ENCODE data around the gene PNP. TPM values are rescaled to one million over a fixed set of nuclear protein-coding genes. Genes with fewer than 3 reads are reported as not detected.
A peak's percentile ranks its signal among the peaks of the same experiment; 100 is the strongest.

Gene PNP
- total and polyA plus RNA-seq, 4 donors = 21.9 to 56.5 (median 50.1) TPM

- Histone ChIP-seq H3K27ac (ENCODE audit: low read depth in 1 of 2, low read length in 2 of 2) (peak overlapping the region in 1 of 2 donors; percentile 50), H3K4me3 (ENCODE audit: low read length in 2 of 2) (peak overlapping the region; percentile 77 to 83), H3K9me3 (ENCODE audit: control insufficient read depth, low read length) (no peaks in the 10 kb centered on the region), H3K4me1 (ENCODE audit: control insufficient read depth in 1 of 2, insufficient read depth in 2 of 2, low read length in 2 of 2) (no peaks in the 10 kb centered on the region), H3K27me3 (ENCODE audit: control insufficient read depth in 1 of 2, insufficient read depth in 2 of 2, low read length in 1 of 2) (no peaks in the 10 kb centered on the region), H3K36me3 (ENCODE audit: control insufficient read depth in 1 of 2, insufficient read depth in 2 of 2, low read length in 1 of 2) (peaks cover 0 to 6% of the 10 kb centered on the region in 2 donors)
- DNase-seq = no peak
- WGBS, 2 donors = 6 to 8% methylated on average over 29 to 32 of the region's 32 CpGs
- no peak for ATAC-seq (ENCODE audit: low FRiP score)
- intact Hi-C loops (cut with DNase I) = loop anchor here (2.0 to 10.0 kb wide), 3 partner anchors 116 to 224 kb away; partner anchors contain the start of genes RNASE4 (in 2 of the 2) and PARP2 (in 1 of the 2)
Measured at GRCh38 chr14:20460458-20461224, 8.6 kb upstream of the PNP start.

GRCh38 chr14:20461225-20462141, 7.7 kb upstream of the PNP start, which contains the start of gene PIP4P1:
Gene PIP4P1, minus strand, starts transcription at chr14:20461434. Its CDS starts 109 bp downstream, at chr14:20461325.
- H3K9me3 ChIP-seq (ENCODE audit: control insufficient read depth, low read length) = no peaks in the 10 kb centered on the region
- ATAC-seq (ENCODE audit: low FRiP score) (peak; percentile 99), DNase-seq (peak; percentile 99)
- peaks cover 0 to 6% of the 10 kb centered on the region in 2 donors for H3K36me3 ChIP-seq (ENCODE audit: control insufficient read depth in 1 of 2, insufficient read depth in 2 of 2, low read length in 1 of 2)
- intact Hi-C loops (cut with DNase I) = loop anchor here (2.0 to 10.0 kb wide), 3 partner anchors 117 to 223 kb away; partner anchors contain the start of genes RNASE4 (in 2 of the 2) and PARP2 (in 1 of the 2)
- H3K4me3 ChIP-seq (ENCODE audit: low read length in 2 of 2) = peak within 1 kb of the TSS; percentile 77 to 83
- peak within 1 kb of the TSS in 1 of 2 donors; percentile 50 for H3K27ac ChIP-seq (ENCODE audit: low read depth in 1 of 2, low read length in 2 of 2)
- WGBS, 2 donors = 0% methylated on average over 40 to 67 of the region's 67 CpGs
- no peaks in the 10 kb centered on the region for H3K4me1 ChIP-seq (ENCODE audit: control insufficient read depth in 1 of 2, insufficient read depth in 2 of 2, low read length in 2 of 2)
- H3K27me3 ChIP-seq (ENCODE audit: control insufficient read depth in 1 of 2, insufficient read depth in 2 of 2, low read length in 1 of 2) = no peaks in the 10 kb centered on the region

- ATAC-seq (ENCODE audit: low FRiP score) = peak; percentile 11
- Histone ChIP-seq H3K27ac (ENCODE audit: low read depth in 1 of 2, low read length in 2 of 2) (peak overlapping the region in 1 of 2 donors; percentile 20), H3K27me3 (ENCODE audit: control insufficient read depth in 1 of 2, insufficient read depth in 2 of 2, low read length in 1 of 2) (no peaks in the 10 kb centered on the region), H3K4me3 (ENCODE audit: low read length in 2 of 2) (peak overlapping the region in 1 of 2 donors; percentile 54), H3K4me1 (ENCODE audit: control insufficient read depth in 1 of 2, insufficient read depth in 2 of 2, low read length in 2 of 2) (peaks cover 0 to 3% of the 10 kb centered on the region in 2 donors), H3K9me3 (ENCODE audit: control insufficient read depth, low read length) (no peaks in the 10 kb centered on the region), H3K36me3 (ENCODE audit: control insufficient read depth in 1 of 2, insufficient read depth in 2 of 2, low read length in 1 of 2) (peaks cover 2 to 4% of the 10 kb centered on the region in 2 donors)
- peak in 1 of 2 donors; percentile 69 for DNase-seq
- intact Hi-C loops (cut with DNase I) = loop anchor here (1.0 to 10.0 kb wide), 3 partner anchors 14 to 214 kb away; partner anchors contain the start of genes APEX1 (in 1 of the 2) and PARP2 (in 1 of the 2)
- WGBS, 2 donors = 21 to 23% methylated on average over 16 of the region's 16 CpGs
Measured at GRCh38 chr14:20468764-20469241, 403 bp upstream of the PNP start.

- peak overlapping the region; percentile 36 to 54 for H3K4me3 ChIP-seq (ENCODE audit: low read length in 2 of 2)
- DNase-seq = peak in 1 of 2 donors; percentile 70
- intact Hi-C loops (cut with DNase I) = loop anchor here (1.0 to 10.0 kb wide), 5 partner anchors 15 to 213 kb away; partner anchors contain the start of genes APEX1 (in 1 of the 2) and PARP2 (in 1 of the 2)
- H3K27ac ChIP-seq (ENCODE audit: low read depth in 1 of 2, low read length in 2 of 2) = peak overlapping the region in 1 of 2 donors; percentile 33
- no peaks in the 10 kb centered on the region for H3K9me3 ChIP-seq (ENCODE audit: control insufficient read depth, low read length)
- WGBS, 2 donors = 2% methylated on average over 12 of the region's 12 CpGs
- H3K36me3 ChIP-seq (ENCODE audit: control insufficient read depth in 1 of 2, insufficient read depth in 2 of 2, low read length in 1 of 2) = peaks cover 4 to 6% of the 10 kb centered on the region in 2 donors
- peak; percentile 66 for ATAC-seq (ENCODE audit: low FRiP score)
- no peaks in the 10 kb centered on the region for H3K27me3 ChIP-seq (ENCODE audit: control insufficient read depth in 1 of 2, insufficient read depth in 2 of 2, low read length in 1 of 2)
- peaks cover 0 to 3% of the 10 kb centered on the region in 2 donors for H3K4me1 ChIP-seq (ENCODE audit: control insufficient read depth in 1 of 2, insufficient read depth in 2 of 2, low read length in 2 of 2)
Measured at GRCh38 chr14:20469890-20470602, 840 bp downstream of the PNP start.

- DNase-seq (no peak), ATAC-seq (ENCODE audit: low FRiP score) (no peak)
- no peaks in the 10 kb centered on the region for H3K27me3 ChIP-seq (ENCODE audit: control insufficient read depth in 1 of 2, insufficient read depth in 2 of 2, low read length in 1 of 2)
- peaks cover 4 to 7% of the 10 kb centered on the region in 2 donors for H3K36me3 ChIP-seq (ENCODE audit: control insufficient read depth in 1 of 2, insufficient read depth in 2 of 2, low read length in 1 of 2)
- peaks cover 0 to 3% of the 10 kb centered on the region in 2 donors for H3K4me1 ChIP-seq (ENCODE audit: control insufficient read depth in 1 of 2, insufficient read depth in 2 of 2, low read length in 2 of 2)
- H3K27ac ChIP-seq (ENCODE audit: low read depth in 1 of 2, low read length in 2 of 2) = no peak overlapping the region
- 0 to 6% methylated on average over 2 of the region's 2 CpGs for WGBS, 2 donors
- intact Hi-C loops (cut with DNase I) = loop anchor here (2.0 to 10.0 kb wide), 2 partner anchors 134 to 142 kb away; no protein-coding TSS in a partner anchor
- no peaks in the 10 kb centered on the region for H3K9me3 ChIP-seq (ENCODE audit: control insufficient read depth, low read length)
- H3K4me3 ChIP-seq (ENCODE audit: low read length in 2 of 2) = peak overlapping the region; percentile 36 to 54
Measured at GRCh38 chr14:20470603-20470901, 1.3 kb downstream of the PNP start.

GRCh38 chr14:20472536-20473169, 3.4 kb downstream of the PNP start:
- DNase-seq (no peak), ATAC-seq (ENCODE audit: low FRiP score) (no peak)
- WGBS, 2 donors = 96 to 98% methylated on average over 2 of the region's 2 CpGs
- Histone ChIP-seq H3K4me1 (ENCODE audit: control insufficient read depth in 1 of 2, insufficient read depth in 2 of 2, low read length in 2 of 2) (peaks cover 0 to 3% of the 10 kb centered on the region in 2 donors), H3K9me3 (ENCODE audit: control insufficient read depth, low read length) (no peaks in the 10 kb centered on the region), H3K27ac (ENCODE audit: low read depth in 1 of 2, low read length in 2 of 2) (no peak overlapping the region), H3K27me3 (ENCODE audit: control insufficient read depth in 1 of 2, insufficient read depth in 2 of 2, low read length in 1 of 2) (no peaks in the 10 kb centered on the region), H3K4me3 (ENCODE audit: low read length in 2 of 2) (no peak overlapping the region), H3K36me3 (ENCODE audit: control insufficient read depth in 1 of 2, insufficient read depth in 2 of 2, low read length in 1 of 2) (peaks cover 12 to 13% of the 10 kb centered on the region in 2 donors)
- intact Hi-C loops (cut with DNase I) = loop anchor here in 1 of 2 donors (10.0 kb wide), 1 partner anchor 132 kb away; no protein-coding TSS in a partner anchor

- intact Hi-C loops (cut with DNase I) = loop anchor here in 1 of 2 donors (10.0 kb wide), 1 partner anchor 128 kb away; no protein-coding TSS in a partner anchor
- ATAC-seq (ENCODE audit: low FRiP score) (no peak), DNase-seq (no peak)
- Histone ChIP-seq H3K27ac (ENCODE audit: low read depth in 1 of 2, low read length in 2 of 2) (no peak overlapping the region), H3K27me3 (ENCODE audit: control insufficient read depth in 1 of 2, insufficient read depth in 2 of 2, low read length in 1 of 2) (no peaks in the 10 kb centered on the region), H3K9me3 (ENCODE audit: control insufficient read depth, low read length) (no peaks in the 10 kb centered on the region), H3K4me1 (ENCODE audit: control insufficient read depth in 1 of 2, insufficient read depth in 2 of 2, low read length in 2 of 2) (no peaks in the 10 kb centered on the region), H3K4me3 (ENCODE audit: low read length in 2 of 2) (no peak overlapping the region), H3K36me3 (ENCODE audit: control insufficient read depth in 1 of 2, insufficient read depth in 2 of 2, low read length in 1 of 2) (peaks cover 12 to 13% of the 10 kb centered on the region in 2 donors)
- 85% methylated on average over 5 of the region's 5 CpGs for WGBS, 2 donors
Measured at GRCh38 chr14:20476776-20477175, 7.6 kb downstream of the PNP start.
